AG09319 (cell line): Measurements from ENCODE around the gene ZNF318.

Experiments used
- DNase-seq: peaks from one replicate; pipeline ENCODE4 v3.0.0-alpha.2; 2010; ENCODE audit warnings: low read depth; ENCODE audit errors: extremely low read depth
- TF ChIP-seq, protein P1 (sequence below): IDR thresholded peaks from 2 replicates; pipeline ENCODE4 v1.5.1; 2011; ENCODE audit warnings: low read depth, mild to moderate bottlenecking, inconsistent platforms, low read length, moderate library complexity

Gene ZNF318

DNA sequence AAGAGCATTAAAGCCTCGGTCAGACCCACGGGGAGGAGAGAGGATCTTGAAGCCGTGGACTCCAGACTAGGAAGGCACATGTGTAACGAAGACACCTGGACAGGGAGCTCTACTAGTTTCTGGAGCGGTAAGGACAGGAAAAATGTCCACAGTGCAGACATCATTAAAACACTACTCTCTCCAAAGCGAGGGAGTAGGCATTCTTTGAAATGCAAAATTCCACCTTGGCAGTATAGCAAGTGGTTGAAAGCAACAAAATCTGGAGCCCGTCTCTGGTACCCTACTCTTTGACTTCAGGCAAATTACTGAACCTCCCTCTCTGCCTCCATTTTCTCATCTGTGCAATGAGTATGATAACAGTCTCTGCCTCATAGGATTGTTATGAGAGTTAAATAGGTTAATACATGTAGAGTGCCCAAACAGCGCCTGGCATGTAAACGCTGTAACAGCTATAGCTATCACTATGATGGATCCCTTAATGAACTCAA lies 60.4 kb downstream of the ZNF318 start:
- TF ChIP-seq, protein P1, sequence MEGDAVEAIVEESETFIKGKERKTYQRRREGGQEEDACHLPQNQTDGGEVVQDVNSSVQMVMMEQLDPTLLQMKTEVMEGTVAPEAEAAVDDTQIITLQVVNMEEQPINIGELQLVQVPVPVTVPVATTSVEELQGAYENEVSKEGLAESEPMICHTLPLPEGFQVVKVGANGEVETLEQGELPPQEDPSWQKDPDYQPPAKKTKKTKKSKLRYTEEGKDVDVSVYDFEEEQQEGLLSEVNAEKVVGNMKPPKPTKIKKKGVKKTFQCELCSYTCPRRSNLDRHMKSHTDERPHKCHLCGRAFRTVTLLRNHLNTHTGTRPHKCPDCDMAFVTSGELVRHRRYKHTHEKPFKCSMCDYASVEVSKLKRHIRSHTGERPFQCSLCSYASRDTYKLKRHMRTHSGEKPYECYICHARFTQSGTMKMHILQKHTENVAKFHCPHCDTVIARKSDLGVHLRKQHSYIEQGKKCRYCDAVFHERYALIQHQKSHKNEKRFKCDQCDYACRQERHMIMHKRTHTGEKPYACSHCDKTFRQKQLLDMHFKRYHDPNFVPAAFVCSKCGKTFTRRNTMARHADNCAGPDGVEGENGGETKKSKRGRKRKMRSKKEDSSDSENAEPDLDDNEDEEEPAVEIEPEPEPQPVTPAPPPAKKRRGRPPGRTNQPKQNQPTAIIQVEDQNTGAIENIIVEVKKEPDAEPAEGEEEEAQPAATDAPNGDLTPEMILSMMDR: no peak
- no peak for DNase-seq

DNA sequence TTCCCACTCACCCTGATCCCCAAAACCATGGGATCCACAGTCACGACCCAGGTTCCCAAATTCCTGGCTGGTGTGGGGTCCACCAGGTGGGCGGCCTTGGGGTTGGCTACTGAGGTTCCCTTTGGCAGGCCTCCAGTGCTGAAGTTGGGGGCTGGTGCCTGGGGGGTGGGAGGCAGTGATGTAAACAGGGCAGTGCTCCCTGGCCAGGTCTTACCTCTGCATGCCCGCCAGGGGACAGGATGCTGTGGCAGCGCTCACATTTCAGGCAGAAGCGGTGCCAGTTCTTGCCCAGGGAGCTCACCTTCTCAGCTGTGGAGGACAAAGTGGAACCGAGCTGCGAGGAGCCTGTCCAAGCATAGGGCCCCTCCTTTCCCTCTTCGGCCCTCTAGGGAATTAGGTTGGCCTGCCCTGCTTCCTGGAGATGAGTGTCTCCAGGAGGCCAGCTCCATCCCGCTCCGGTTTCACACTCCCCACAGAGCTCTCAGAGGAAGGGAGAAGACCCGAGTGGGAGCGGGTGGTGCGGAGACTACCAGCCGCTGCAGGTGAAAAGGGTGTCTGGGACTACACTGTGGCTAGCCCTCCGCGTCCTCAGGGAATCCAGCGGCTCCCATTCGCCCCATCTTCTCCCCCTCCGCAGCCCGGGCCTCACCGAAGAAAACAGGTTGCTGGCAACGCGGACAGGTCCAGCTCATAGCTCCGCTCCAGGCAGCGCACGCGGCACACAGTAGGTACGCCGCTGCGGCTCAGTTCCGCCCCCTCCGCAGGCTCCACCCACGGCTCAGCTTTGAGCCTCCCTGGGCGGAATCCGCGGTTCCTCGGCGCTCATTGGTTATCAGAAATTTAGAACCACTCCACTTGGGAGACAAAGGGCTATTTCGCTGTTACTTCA lies 61.1 kb downstream of the ZNF318 start, which contains the start of gene CRIP3:
Gene CRIP3, minus strand, starts transcription at position 726 of the 889 bp plus-strand sequence. Its CDS starts 34 bp downstream, at position 692.
- DNase-seq: no peak
- TF ChIP-seq, protein P1: peak; percentile 7

DNA sequence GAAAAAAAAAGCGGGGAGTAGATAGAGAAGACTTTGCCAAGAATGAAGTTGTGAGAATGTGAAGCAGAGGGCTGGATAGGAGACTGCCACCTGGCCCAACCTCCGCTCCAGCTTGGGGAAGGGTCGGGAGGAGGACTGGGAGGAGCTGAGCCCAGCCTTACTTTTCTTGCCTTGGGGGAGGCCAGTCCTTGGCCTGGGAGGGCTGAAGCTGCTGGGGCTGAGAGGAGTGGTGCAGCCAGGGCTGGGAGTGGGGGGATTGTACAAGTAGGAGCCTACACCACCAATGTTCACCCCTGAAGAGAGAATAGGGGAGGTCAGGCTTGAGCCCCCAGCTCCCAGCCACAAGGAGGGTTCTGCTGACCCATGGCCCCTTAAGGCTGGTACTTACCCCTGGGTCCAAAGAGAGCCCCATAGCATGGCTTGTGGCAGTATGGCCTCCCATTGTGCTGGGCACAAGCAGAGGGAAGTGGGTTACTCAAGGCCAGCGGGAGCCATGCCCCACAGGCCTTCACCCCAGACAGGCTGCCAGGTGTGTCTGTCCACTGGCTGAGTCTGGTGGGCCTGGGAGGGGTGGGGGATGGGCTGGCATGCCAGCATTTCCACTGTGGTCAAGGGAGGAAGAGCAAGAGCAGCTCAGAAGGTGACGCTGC lies 61.9 kb downstream of the ZNF318 start:
- TF ChIP-seq, protein P1: no peak
- DNase-seq: no peak

DNA sequence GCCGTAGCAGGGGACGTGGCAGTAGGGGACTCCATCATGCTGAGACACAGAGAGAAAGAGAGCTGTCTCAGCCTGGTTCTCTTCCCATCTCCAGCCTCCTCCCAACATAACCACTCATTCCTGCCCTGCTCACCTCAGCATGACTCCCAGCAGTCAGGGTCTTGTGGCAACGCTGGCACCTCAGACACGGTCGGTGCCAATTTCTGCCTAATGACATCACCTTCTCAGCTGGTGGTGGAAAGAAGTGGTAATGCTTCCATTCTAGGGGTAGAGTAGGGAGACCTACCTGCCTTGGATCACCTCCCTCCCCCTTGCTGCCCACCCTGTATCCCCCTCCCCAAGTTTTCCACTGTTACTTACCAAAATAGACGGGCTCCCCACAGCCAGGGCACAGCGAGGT lies 63.4 kb downstream of the ZNF318 start:
- no peak for DNase-seq
- TF ChIP-seq, protein P1: no peak

DNA sequence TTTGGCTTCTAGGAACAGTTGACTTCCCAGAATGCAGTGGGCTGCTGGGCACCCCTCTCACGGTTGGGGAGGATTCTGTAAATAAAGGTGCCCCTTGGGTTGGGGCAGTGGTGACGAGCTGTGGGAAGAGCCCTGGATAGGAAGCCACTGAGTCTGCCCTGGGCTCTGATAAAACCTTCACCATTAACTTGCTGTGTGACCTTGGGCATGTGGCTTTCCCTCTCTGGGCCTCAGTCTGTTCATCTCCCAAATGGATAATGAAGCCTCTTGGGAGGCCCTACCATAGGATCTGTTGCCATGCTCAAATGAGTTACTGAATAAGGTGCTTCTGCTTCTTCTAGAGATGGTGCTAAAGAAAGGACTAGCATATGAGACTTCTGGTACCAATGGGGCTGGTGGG lies 64.6 kb downstream of the ZNF318 start:
- TF ChIP-seq, protein P1: no peak
- DNase-seq: no peak

DNA sequence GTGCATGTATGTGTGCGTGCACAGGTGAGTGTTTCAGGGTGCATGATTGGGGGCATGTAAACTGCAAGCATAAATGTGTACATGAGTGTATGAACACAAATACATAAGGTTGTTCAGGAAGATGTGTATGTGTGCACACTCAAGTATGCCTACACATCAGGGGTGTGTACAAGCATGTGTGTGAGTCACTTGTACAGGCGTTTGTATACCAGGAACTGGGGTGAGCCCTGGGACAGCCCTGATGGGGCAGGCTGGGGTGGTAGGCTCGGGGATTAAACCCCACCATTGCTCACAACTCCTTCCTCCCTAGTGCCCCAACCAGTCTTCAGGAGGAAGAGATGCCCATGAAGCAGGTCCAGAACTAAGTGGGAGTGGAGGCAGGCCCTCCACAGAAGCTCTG lies 65.1 kb downstream of the ZNF318 start:
- TF ChIP-seq, protein P1: no peak
- DNase-seq: no peak
